Vagina (tissue), 2 donors: ENCODE measurements around the gene CD38. TPM values are rescaled to one million over a fixed set of nuclear protein-coding genes. Genes with fewer than 3 reads are reported as not detected.

Experiments used
- DNase-seq, 2 donors: peaks; one replicate each; pipeline ENCODE4 v3.0.0-alpha.2; 2017; ENCODE audit errors: extremely low spot score in 2 of 2
- H3K27ac ChIP-seq: fragments of 200-600 bp; sonication (generic); one replicate; pipeline ENCODE4 v1.5.1; 2019
- H3K27me3 ChIP-seq: fragments of 200-600 bp; sonication (generic); one replicate; pipeline ENCODE4 v1.5.1; 2019
- H3K36me3 ChIP-seq, 2 donors: fragments of 200-600 bp; sonication (generic); one replicate each; pipeline ENCODE4 v1.5.1; 2017 to 2019
- H3K4me1 ChIP-seq: fragments of 200-600 bp; sonication (generic); one replicate; pipeline ENCODE4 v1.5.1; 2019
- H3K4me3 ChIP-seq, 2 donors: fragments of 200-600 bp; sonication (generic); 1 replicate in 1 of 2; 2 replicates in 1 of 2; pipeline ENCODE4 v1.5.1; 2016 to 2019
- H3K9me3 ChIP-seq: fragments of 200-600 bp; sonication (generic); one replicate; pipeline ENCODE4 v1.5.1; 2019
- POLR2A ChIP-seq, 2 donors: fragments of 450-650 bp; IDR thresholded peaks; one replicate each; pipeline ENCODE4 v1.6.1; 2017; ENCODE audit warnings: antibody characterized with exemption in 2 of 2, mild to moderate bottlenecking in 2 of 2, moderate library complexity in 2 of 2
- POLR2AphosphoS5 ChIP-seq, 2 donors: sonication (generic); formaldehyde crosslinking; IDR thresholded peaks; one replicate each; pipeline ENCODE4 v1.9.0; 2017; ENCODE audit warnings: antibody characterized with exemption in 2 of 2, mild to moderate bottlenecking in 2 of 2, low read depth in 1 of 2; ENCODE audit not compliant: insufficient read depth in 1 of 2
- intact Hi-C: fragments of 100-400 bp; cut with DNase I; formaldehyde crosslinking; loops from one replicate; pipeline ENCODE4 v1.15.1; 2023
- total RNA-seq: library from RNA; depleted of rRNA; stranded (reverse); fragments of >200 nt; gene quantifications from one replicate; pipeline ENCODE4 v1.2.3, GENCODE V29; 2016
- TF ChIP-seq, protein P1 (sequence below), 3 experiments: fragments of 450-650 bp in 2 of 3; fragments of 200-600 bp in 1 of 3; sonication (generic) in 1 of 3; IDR thresholded peaks; one replicate each; pipeline ENCODE4 v1.5.1; 2017 to 2019; ENCODE audit warnings: antibody characterized with exemption in 3 of 3, mild to moderate bottlenecking in 2 of 3, moderate library complexity in 2 of 3

CD38 gene
- total RNA-seq, 1 donor from 2014 or later = 1.2 TPM

DNA sequence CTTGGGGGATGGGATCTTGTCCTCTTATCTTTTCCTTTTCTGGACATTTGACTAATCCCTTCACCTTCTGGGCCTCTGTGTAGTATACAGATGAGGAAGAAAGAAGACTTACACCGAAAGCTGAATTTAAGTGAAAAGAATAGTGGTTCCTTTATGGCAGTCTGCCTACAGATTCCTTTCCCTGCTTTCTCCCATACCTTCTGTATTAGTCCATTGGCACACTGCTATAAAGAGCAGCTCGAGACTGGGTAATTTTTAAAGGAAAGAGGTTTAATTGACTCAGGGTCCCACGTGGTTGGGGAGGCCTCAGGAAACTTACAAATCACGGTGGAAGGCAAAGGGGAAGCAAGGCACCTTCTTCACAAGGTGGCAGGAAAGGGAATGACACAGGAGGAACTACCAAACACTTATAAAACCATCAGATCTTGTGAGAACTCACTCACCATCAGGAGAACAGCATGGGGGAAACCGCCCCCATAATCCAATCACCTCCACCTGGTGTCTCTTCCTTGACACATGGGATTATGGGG lies 34.0 kb upstream of the CD38 start:
- H3K9me3 ChIP-seq = no peaks in the 10 kb centered on the region
- H3K27ac ChIP-seq = no peak overlapping the region
- no peak overlapping the region for H3K4me3 ChIP-seq
- intact Hi-C loops = no loop called here
- H3K4me1 ChIP-seq = no peaks in the 10 kb centered on the region
- DNase-seq = no peak
- H3K36me3 ChIP-seq = no peaks in the 10 kb centered on the region
- no peak for TF ChIP-seq POLR2AphosphoS5 (IDR thresholded peaks at IDR 0.05; ENCODE audit: insufficient read depth in 1 of 2, low read depth in 1 of 2)
- TF ChIP-seq, protein P1, sequence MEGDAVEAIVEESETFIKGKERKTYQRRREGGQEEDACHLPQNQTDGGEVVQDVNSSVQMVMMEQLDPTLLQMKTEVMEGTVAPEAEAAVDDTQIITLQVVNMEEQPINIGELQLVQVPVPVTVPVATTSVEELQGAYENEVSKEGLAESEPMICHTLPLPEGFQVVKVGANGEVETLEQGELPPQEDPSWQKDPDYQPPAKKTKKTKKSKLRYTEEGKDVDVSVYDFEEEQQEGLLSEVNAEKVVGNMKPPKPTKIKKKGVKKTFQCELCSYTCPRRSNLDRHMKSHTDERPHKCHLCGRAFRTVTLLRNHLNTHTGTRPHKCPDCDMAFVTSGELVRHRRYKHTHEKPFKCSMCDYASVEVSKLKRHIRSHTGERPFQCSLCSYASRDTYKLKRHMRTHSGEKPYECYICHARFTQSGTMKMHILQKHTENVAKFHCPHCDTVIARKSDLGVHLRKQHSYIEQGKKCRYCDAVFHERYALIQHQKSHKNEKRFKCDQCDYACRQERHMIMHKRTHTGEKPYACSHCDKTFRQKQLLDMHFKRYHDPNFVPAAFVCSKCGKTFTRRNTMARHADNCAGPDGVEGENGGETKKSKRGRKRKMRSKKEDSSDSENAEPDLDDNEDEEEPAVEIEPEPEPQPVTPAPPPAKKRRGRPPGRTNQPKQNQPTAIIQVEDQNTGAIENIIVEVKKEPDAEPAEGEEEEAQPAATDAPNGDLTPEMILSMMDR (IDR thresholded peaks at IDR 0.05) = no peak
- TF ChIP-seq POLR2A (IDR thresholded peaks at IDR 0.05) = no peak
- H3K27me3 ChIP-seq = no peaks in the 10 kb centered on the region

DNA sequence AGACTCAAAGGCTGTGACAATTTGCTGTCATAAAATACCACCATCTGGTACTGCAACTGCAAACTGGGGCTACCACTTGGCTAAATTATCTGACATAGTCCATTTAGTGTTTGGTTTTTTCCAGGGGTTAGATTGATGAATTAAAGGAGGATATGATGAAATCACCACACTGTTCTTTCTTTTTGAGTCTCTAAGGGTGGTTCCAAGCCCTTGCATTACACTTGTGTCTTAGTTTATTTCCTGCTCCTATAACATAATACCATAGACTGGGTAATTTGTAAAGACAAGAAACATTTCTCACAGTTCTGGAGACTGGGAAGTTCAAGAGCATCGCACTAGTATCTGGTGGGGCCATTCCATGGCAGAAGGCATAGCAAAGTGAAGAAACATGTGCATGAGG lies 32.0 kb upstream of the CD38 start:
- DNase-seq = no peak
- no peak for TF ChIP-seq POLR2AphosphoS5 (IDR thresholded peaks at IDR 0.05; ENCODE audit: insufficient read depth in 1 of 2, low read depth in 1 of 2)
- TF ChIP-seq POLR2A (IDR thresholded peaks at IDR 0.05) = no peak
- TF ChIP-seq, protein P1 (IDR thresholded peaks at IDR 0.05) = no peak
- intact Hi-C loops = no loop called here
- Histone ChIP-seq H3K27me3 (no peaks in the 10 kb centered on the region), H3K36me3 (no peaks in the 10 kb centered on the region), H3K27ac (no peak overlapping the region), H3K4me1 (no peaks in the 10 kb centered on the region), H3K9me3 (no peaks in the 10 kb centered on the region), H3K4me3 (no peak overlapping the region)

DNA sequence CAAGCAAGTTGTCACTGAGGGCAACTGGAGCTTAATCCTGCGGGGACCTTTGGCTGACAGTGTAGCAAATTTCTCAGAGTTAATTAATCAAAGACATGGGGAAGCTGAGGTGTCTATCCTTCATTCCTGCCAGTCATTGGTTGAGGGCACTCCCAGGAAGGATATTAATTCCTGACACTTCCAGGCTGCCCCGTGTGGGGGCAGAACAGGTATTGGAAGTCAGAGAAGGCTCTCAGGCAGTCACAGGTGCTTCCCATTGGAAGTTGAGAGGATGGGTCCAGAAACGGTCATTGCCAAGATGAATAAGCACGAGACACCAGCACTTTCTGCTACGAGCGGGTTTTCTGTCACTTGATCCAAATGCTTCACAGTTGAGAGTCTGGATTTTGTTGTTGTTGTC lies 29.1 kb upstream of the CD38 start:
- H3K27ac ChIP-seq = no peak overlapping the region
- no peaks in the 10 kb centered on the region for H3K9me3 ChIP-seq
- intact Hi-C loops = no loop called here
- H3K36me3 ChIP-seq = no peaks in the 10 kb centered on the region
- no peak overlapping the region for H3K4me3 ChIP-seq
- no peaks in the 10 kb centered on the region for H3K4me1 ChIP-seq
- H3K27me3 ChIP-seq = no peaks in the 10 kb centered on the region
- DNase-seq = no peak
- TF ChIP-seq POLR2AphosphoS5 (IDR thresholded peaks at IDR 0.05; ENCODE audit: insufficient read depth in 1 of 2, low read depth in 1 of 2) = no peak
- TF ChIP-seq, protein P1 (IDR thresholded peaks at IDR 0.05) = no peak
- TF ChIP-seq POLR2A (IDR thresholded peaks at IDR 0.05) = no peak

DNA sequence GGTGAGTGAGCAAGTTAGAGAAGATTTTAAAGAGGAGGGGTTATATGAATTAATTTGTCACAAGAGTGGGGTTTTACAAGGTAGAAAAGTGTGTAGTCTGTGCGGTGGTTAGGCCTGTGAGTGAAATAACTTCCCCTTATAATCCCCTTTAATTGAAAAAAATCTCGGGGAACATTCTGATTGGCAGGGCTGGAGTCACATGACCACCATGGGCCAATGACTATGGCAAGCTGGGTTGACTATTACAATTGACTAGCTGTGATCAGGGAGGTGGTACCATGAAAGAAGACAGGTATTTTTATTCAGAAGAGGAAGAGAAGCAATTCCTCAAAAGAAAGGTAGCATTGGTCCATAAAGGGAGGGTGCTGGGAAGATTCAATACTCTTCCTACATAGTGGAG lies 27.0 kb upstream of the CD38 start:
- no peaks in the 10 kb centered on the region for H3K4me1 ChIP-seq
- TF ChIP-seq POLR2AphosphoS5 (IDR thresholded peaks at IDR 0.05; ENCODE audit: insufficient read depth in 1 of 2, low read depth in 1 of 2) = no peak
- TF ChIP-seq POLR2A (IDR thresholded peaks at IDR 0.05) = no peak
- TF ChIP-seq, protein P1 (IDR thresholded peaks at IDR 0.05) = no peak
- H3K36me3 ChIP-seq = no peaks in the 10 kb centered on the region
- DNase-seq = no peak
- H3K9me3 ChIP-seq = no peaks in the 10 kb centered on the region
- intact Hi-C loops = no loop called here
- H3K27me3 ChIP-seq = no peaks in the 10 kb centered on the region
- no peak overlapping the region for H3K4me3 ChIP-seq
- H3K27ac ChIP-seq = no peak overlapping the region

DNA sequence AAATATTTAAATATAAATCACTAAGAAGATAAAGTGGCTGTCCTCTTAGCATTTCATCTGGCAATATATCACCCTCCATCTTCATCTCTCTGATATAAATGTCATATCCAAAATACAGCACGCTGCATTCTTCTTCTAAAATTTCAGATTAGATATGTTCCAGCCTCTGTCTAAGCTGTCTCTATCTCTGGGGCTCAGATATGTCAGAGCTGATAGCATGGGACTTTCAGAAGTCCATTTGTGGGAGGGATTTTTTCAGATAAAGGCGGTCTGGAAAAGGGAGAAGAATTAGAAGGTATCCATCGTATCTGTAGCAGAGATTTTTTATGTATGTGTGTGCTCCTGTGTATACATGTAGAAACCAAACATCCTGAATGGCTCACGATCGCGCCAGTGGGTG lies 25.0 kb upstream of the CD38 start:
- TF ChIP-seq, protein P1 (IDR thresholded peaks at IDR 0.05) = no peak
- TF ChIP-seq POLR2A (IDR thresholded peaks at IDR 0.05) (no peak), POLR2AphosphoS5 (IDR thresholded peaks at IDR 0.05; ENCODE audit: insufficient read depth in 1 of 2, low read depth in 1 of 2) (no peak)

More for the DNA sequence above, 25.0 kb upstream of the CD38 start:
- intact Hi-C loops = no loop called here
- Histone ChIP-seq H3K36me3 (no peaks in the 10 kb centered on the region), H3K4me3 (no peak overlapping the region), H3K27ac (no peak overlapping the region), H3K4me1 (no peaks in the 10 kb centered on the region), H3K27me3 (no peaks in the 10 kb centered on the region), H3K9me3 (no peaks in the 10 kb centered on the region)
- no peak for DNase-seq
